Activated CD8-positive, alpha-beta memory T cell treated with anti-CD3 and anti-CD28 coated beads for 48 hours (primary cell): ENCODE results near the gene RBM22.
A peak's percentile ranks its signal among the peaks of the same experiment; 100 is the strongest.
"Not testable (repeated sequence)": the region's sequence is repeated elsewhere in the genome, so short reads cannot be mapped to it uniquely, and the experiment has no call there.

Experiments
- DNase-seq, 3 experiments: peaks; one replicate each; pipeline ENCODE4 v3.0.0-alpha.2; 2020; ENCODE audit warnings: low read depth in 2 of 3, low spot score in 2 of 3

The RBM22 gene

GRCh38 chr5:150700594-150701377, at the start of gene RBM22:
RBM22 (minus strand) TSS chr5:150701062; CDS start chr5:150700985, 77 bp downstream.
- DNase-seq: peak; percentile 57 to 81 (median 77)

- DNase-seq: no peak
Observed at GRCh38 chr5:150750469-150750868, 49.6 kb upstream of the RBM22 start.

DNA sequence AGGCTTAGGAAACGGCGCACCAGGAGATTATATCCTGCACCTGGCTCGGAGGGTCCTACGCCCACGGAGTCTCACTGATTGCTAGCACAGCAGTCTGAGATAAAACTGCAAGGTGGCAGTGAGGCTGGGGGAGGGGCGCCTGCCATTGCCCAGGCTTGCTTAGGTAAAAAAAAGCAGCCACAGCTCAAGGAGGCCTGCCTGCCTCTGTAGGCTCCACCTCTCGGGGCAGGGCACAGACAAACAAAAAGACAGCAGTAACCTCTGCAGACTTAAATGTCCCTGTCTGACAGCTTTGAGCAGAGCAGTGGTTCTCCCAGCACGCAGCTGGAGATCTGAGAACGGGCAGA, 42.3 kb upstream of the RBM22 start:
- DNase-seq: not testable (repeated sequence)

- not testable (repeated sequence) for DNase-seq
Observed at GRCh38 chr5:150742455-150743141, 41.7 kb upstream of the RBM22 start.

DNA sequence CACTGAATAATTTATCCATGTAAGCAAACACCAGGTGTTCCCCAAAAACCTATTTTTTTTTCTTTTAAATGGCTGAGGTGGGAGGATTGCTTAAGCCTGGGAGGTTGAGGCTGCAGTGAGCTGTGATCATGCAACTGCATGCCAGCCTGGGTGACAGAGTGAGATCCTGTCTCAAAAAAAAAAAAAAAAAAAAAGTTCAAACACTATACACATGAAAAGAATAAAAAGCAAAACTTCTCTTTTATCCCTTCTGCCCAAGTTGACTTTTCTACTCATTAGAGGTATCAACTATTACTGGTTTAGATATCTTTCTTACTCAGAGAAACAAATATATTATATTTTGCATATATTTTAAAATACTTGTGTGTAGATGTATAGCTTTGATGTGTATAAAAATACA, 40.1 kb upstream of the RBM22 start:
- no peak for DNase-seq

DNA sequence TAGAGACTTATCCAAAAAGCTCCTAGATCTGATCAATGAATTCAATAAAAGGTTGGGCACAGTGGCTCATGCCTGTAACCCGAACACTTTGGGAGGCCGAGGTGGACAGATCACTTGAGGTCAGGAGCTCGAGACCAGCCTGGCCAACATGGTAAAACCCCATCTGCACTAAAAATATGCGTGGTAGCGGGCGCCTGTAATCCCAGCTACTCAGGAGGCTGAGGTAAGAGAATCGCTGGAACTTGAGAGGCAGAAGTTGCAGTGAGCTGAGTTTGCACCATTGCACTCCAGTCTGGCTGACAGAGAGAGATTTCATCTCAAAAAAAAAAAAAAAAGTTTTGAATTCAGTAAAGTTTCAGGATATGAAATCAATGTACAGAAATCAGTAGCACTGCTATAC, 38.0 kb upstream of the RBM22 start:
- no peak for DNase-seq

GRCh38 chr5:150734579-150735384, 33.9 kb upstream of the RBM22 start:
- DNase-seq: no peak

GRCh38 chr5:150731669-150732242, 30.9 kb upstream of the RBM22 start:
- no peak for DNase-seq

DNA sequence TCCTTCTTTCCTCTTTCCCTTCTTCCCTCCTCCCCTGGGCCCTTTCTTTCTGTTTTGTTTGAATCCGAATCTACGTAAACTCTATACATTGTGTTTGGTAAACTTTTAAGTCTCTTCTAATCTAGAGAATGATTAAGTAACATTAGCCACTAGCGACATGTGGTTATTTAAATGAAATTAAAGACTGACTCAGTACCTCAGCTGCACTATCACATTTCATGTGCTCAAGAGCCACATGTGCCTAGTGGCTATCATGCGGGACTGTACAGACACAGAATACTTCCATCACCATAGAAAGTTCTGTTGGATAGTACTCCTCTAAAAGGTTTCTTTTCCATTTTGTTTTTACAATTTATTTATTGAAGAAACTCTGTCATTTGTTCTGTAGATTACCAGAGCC, 29.0 kb upstream of the RBM22 start:
- no peak for DNase-seq

DNA sequence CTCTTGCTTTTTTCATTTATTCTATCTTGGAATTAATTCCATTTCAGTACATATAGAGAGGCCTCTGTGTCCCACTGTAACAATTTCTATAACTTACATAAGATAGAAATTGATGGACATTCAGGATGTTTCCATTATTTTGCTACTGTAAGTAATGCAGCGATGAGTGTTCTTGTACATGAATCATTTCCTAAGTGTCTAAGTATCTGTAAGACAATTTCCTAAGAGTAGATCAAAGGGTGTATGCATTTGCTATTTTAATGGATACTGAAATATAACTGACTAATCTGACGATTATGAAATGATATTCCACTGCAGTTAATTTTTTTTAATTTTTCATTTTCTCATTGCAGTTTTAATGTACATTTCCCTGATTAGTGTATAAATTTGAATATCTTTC, 23.0 kb upstream of the RBM22 start:
- no peak for DNase-seq

- no peak for DNase-seq
Observed at GRCh38 chr5:150710165-150710564, 9.3 kb upstream of the RBM22 start.

DNA sequence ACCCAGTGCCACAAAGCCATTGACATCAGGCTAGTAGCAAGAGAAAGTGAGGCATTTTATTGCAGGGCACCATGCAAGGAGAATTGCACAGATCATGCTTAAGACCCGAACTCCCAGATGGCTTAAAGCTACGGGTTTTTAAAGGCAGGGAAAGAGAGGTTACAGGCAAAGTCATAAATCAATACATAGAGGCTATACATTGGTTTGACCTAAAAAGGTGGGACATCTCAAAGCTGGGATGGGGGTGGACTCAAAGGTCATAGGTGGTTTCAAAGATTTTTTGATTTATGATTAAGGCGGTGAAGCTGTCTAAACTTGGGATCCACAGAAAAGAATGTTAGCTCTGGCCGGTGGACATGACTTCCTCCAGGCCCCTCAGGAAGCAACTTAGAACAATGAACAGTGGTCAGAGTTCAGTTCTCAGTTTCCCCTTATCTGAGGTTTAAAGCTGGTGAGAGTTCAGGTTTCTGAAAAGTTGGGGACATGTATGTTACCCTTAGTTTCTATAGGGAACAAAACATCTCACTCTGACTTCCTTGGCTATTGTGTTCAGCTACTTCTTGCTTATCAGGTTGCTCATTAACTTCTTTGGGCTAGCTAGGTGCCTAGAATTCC, 6.0 kb upstream of the RBM22 start:
- DNase-seq: no peak

- no peak for DNase-seq
Observed at GRCh38 chr5:150703762-150704161, 2.9 kb upstream of the RBM22 start.

DNA sequence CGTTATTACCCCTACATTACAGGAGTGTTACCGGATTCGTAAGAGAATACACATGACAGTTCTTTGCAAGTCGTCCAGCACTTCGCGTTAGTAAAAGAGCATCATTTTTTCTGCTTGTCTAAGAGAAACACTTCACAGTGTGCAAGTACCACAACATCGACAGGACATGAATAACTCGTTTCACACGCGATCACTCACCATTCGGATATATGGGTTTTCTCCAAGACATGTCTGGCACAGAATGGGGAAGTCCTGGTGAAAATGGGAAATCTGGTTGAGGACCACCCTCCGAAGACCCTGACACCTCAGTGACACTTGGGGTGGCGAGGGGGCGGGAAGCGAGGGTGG, 642 bp downstream of the RBM22 start:
- DNase-seq: no peak

DNA sequence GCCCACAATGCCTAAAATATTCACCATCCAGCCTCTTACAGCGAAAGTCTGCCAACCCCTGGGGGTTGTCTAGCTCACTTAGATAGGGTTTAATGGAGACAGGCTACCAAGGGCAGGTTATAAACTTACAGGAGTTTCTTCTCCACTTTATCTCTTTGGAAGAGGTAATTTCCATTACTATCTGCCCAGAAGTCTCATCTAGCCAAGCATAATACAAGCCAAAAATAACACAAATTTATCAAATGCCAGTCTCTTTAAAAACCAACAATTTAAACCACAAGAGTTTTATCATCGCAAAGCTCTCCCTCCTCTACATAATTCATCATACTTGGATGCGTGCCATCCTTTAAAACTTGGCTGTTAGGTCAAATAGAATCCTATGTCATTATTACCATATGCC, 6.2 kb downstream of the RBM22 start:
- DNase-seq: no peak

DNA sequence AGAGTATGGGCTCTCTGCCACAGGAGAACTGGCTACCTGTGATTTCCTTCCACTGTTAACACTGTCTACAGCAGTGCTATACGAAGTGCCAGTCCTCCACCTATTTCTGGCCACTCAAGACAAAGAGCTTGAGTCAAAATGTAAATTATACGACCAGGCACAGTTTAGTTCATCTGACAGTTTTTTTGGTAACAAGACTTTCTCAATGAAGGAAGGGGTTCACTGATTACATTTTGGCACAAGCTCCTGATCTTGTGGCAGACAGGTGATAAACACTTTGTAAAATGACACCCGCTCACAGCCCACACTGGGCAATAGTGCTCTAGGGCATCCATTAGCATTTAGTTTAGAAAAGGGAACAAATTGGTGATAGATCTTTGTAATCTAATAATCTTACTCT, 8.6 kb downstream of the RBM22 start:
- DNase-seq: no peak

DNA sequence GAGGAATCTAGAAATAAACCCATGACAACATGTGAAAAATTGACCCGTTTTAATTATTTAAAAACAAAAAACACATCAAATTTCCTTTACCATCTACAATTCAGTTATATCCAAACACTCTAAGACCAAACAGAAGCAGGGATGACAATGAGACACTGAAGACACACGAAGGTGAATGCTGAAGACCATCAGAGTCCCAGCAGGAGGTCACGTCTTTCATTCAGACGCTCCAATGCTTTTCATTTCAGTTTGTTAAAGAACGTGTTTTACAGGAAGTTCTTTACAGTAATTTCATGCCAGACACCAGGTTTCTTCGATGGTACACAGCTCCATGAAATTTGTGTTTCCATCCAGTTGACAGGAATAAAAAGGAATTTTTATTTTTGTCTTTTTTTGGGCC, 10.1 kb downstream of the RBM22 start:
- DNase-seq: no peak

DNA sequence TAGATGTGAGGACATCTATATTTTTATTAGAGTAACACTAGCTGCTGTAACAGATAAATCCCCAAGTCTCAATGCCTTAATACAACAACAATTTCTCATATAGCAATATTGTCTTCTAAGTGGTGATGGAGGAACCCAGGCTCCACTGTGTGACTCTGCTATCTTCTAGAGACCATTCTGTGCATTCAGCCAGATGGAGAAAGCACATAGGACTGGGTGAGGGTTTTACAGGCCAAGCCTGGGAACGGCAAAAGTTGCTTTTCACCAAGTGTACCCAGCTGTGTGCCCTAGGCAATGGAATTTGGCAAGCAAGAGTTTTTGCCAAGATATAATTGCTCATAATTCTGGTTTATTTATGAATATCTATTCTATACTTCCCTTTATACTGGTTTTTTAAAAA, 11.7 kb downstream of the RBM22 start:
- DNase-seq: no peak

DNA sequence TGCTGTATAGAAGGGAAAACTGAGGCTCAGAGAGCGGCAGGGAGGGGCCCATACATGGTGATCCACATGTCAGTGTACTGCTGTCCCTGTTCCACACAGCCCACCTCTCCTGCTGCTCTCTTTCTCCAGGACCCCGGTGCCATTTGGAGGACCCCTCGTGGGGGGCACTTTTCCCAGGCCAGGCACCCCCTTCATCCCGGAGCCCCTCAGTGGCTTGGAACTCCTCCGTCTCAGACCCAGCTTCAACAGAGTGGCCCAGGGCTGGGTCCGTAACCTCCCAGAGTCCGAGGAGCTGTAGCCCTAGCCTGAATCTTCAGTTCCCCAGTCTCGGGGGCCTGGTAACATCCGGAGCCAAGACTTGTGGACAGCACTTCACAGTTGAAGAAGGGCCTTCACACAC, 24.3 kb downstream of the RBM22 start:
- no peak for DNase-seq

- no peak for DNase-seq
Observed at GRCh38 chr5:150675069-150675468, 25.8 kb downstream of the RBM22 start.

DNA sequence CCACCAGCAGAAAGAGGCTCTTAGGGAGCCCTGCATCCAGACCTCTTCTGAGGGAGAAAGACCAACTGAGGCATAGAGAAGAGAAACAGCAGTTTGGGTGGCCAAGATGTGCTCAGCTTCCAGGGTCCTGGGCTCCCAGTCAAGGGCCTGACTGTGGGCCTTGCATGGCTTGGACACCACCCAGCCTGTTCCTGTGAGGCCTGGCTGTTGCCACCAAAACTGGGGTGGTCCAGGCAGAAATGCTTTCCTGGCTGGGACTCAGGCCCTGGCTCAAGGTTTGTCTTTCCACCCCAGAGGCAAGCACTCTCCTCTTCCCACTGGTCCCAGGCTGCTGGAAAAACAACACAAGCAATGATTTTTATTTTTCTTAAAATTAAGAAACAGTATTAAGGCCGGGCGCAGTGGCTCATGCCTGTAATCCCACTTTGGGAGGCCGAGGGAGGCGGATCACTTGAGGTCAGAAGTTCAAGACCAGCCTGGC, 26.5 kb downstream of the RBM22 start:
- no peak for DNase-seq
